ENCODE results near the gene ALG11.

- TF ChIP-seq TAF1 (IDR thresholded peaks at IDR 0.05; ENCODE audit: borderline replicate concordance, insufficient read depth, low read length) (peak; percentile 29; the same call in 1 of the 2 replicates), POLR2AphosphoS5 (IDR thresholded peaks at IDR 0.05; ENCODE audit: low read depth, low read length) (peak; percentile 40; the same call in 1 of the 2 replicates), REST (IDR thresholded peaks at IDR 0.05; ENCODE audit: insufficient read depth in 1 of 2, low read depth in 2 of 2, low read length in 2 of 2) (no peak), SIN3A (IDR thresholded peaks at IDR 0.05; ENCODE audit: borderline replicate concordance, insufficient read depth, low read length) (no peak)
Observed at GRCh38 chr13:52011632-52012511, at the start of gene ALG11.
